Left ventricle myocardium inferior (tissue), 1 donor: ENCODE measurements around the gene TSPEAR. TPM values are rescaled to one million over a fixed set of nuclear protein-coding genes. Genes with fewer than 3 reads are reported as not detected.
A peak's percentile ranks its signal among the peaks of the same experiment; 100 is the strongest.

Experiments used
- DNase-seq: peaks from one replicate; pipeline ENCODE4 v3.0.0-alpha.2; 2020
- H3K27ac ChIP-seq: fragments of 200-600 bp; replicated peaks from 2 replicates; pipeline ENCODE4 v1.8.0; 2021
- H3K27me3 ChIP-seq: fragments of 200-600 bp; 2 replicates; pipeline ENCODE4 v1.8.0; 2021; ENCODE audit warnings: low read depth
- H3K36me3 ChIP-seq: fragments of 200-600 bp; 2 replicates; pipeline ENCODE4 v1.8.0; 2021
- H3K4me1 ChIP-seq: fragments of 200-600 bp; 2 replicates; pipeline ENCODE4 v1.8.0; 2021
- H3K4me3 ChIP-seq: fragments of 200-600 bp; 2 replicates; pipeline ENCODE4 v1.8.0; 2021; ENCODE audit warnings: mild to moderate bottlenecking, moderate library complexity
- H3K9me3 ChIP-seq: fragments of 200-600 bp; replicated peaks from 2 replicates; pipeline ENCODE4 v1.8.0; 2021
- intact Hi-C: fragments of 100-400 bp; cut with micrococcal nuclease; formaldehyde crosslinking; loops from one replicate; pipeline ENCODE4 v1.11.0; 2022
- total RNA-seq: library from RNA; stranded (reverse); fragmentation: NEBNext Ultra II Directional; extraction: Animal tissue kit (Norgen Biotek cat#: 25700); gene quantifications from one replicate; pipeline ENCODE4 v1.2.1, GENCODE V29; 2021
- TF ChIP-seq, protein P1 (sequence below): fragments of 200-600 bp; IDR thresholded peaks from 2 replicates; pipeline ENCODE4 v1.8.0; 2021; ENCODE audit warnings: antibody characterized with exemption, mild to moderate bottlenecking, borderline replicate concordance
- donor health status: DM: no; HTN: yes; CAD: no; lungs with severe emphysema.

Gene TSPEAR
- total RNA-seq, 1 donor from 2014 or later: 3.3 TPM

GRCh38 chr21:44454747-44455523 is 256.4 kb downstream of the TSPEAR start, which contains the start of gene LRRC3:
Gene LRRC3 (plus strand): TSS chr21:44455510. CDS start chr21:44456645, 1,135 bp downstream.
- Histone ChIP-seq H3K4me1 (peaks cover 12% of the 10 kb centered on the region), H3K27ac (peak within 1 kb of the TSS; percentile 50), H3K9me3 (peaks cover 20% of the 10 kb centered on the region), H3K4me3 (peak within 1 kb of the TSS; percentile 88), H3K36me3 (no peaks in the 10 kb centered on the region), H3K27me3 (peaks cover 8% of the 10 kb centered on the region)
- DNase-seq: peak; percentile 86
- intact Hi-C loops: no loop called here
- TF ChIP-seq, protein P1, sequence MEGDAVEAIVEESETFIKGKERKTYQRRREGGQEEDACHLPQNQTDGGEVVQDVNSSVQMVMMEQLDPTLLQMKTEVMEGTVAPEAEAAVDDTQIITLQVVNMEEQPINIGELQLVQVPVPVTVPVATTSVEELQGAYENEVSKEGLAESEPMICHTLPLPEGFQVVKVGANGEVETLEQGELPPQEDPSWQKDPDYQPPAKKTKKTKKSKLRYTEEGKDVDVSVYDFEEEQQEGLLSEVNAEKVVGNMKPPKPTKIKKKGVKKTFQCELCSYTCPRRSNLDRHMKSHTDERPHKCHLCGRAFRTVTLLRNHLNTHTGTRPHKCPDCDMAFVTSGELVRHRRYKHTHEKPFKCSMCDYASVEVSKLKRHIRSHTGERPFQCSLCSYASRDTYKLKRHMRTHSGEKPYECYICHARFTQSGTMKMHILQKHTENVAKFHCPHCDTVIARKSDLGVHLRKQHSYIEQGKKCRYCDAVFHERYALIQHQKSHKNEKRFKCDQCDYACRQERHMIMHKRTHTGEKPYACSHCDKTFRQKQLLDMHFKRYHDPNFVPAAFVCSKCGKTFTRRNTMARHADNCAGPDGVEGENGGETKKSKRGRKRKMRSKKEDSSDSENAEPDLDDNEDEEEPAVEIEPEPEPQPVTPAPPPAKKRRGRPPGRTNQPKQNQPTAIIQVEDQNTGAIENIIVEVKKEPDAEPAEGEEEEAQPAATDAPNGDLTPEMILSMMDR: no peak

- H3K9me3 ChIP-seq: peaks cover 20% of the 10 kb centered on the region
- intact Hi-C loops: no loop called here
- H3K4me1 ChIP-seq: peaks cover 12% of the 10 kb centered on the region
- H3K27ac ChIP-seq: no peak overlapping the region
- DNase-seq: no peak
- no peak overlapping the region for H3K4me3 ChIP-seq
- TF ChIP-seq, protein P1: no peak
- peaks cover 17% of the 10 kb centered on the region for H3K27me3 ChIP-seq
- no peaks in the 10 kb centered on the region for H3K36me3 ChIP-seq
Observed at GRCh38 chr21:44454058-44454457, 257.3 kb downstream of the TSPEAR start.

- DNase-seq: no peak
- Histone ChIP-seq H3K4me1 (peaks cover 12% of the 10 kb centered on the region), H3K27me3 (peaks cover 26% of the 10 kb centered on the region), H3K27ac (no peak overlapping the region), H3K9me3 (peaks cover 20% of the 10 kb centered on the region), H3K36me3 (no peaks in the 10 kb centered on the region), H3K4me3 (no peak overlapping the region)
- TF ChIP-seq, protein P1: no peak
- intact Hi-C loops: no loop called here
Observed at GRCh38 chr21:44453120-44453519, 258.3 kb downstream of the TSPEAR start.

DNA sequence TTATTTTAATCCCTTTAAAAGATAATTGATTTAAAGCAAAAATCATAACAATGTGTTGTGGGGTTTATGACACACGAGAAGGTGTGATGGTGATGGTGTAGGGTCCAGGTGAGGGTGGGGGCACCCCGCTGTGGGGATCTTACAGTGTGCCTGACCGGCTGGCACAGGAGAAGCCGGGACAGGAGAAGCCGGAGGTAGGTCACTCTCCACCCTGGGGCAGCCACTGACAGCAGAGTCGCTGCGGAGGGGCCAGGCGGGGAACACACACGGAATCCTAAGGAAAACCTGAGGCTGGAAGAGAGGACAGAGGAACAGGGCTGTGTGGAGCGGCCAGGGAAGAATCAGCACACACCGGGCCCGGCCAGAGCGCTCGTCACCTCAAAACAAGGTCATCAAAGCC is 260.4 kb downstream of the TSPEAR start:
- TF ChIP-seq, protein P1: no peak
- DNase-seq: no peak
- Histone ChIP-seq H3K4me3 (no peak overlapping the region), H3K27me3 (peaks cover 35% of the 10 kb centered on the region), H3K4me1 (peaks cover 7% of the 10 kb centered on the region), H3K9me3 (peaks cover 20% of the 10 kb centered on the region), H3K27ac (no peak overlapping the region), H3K36me3 (no peaks in the 10 kb centered on the region)
- intact Hi-C loops: no loop called here

GRCh38 chr21:44450402-44450801 is 261.0 kb downstream of the TSPEAR start:
- Histone ChIP-seq H3K27ac (no peak overlapping the region), H3K9me3 (peaks cover 20% of the 10 kb centered on the region), H3K4me1 (peaks cover under 1% of the 10 kb centered on the region), H3K4me3 (no peak overlapping the region), H3K27me3 (peaks cover 41% of the 10 kb centered on the region), H3K36me3 (no peaks in the 10 kb centered on the region)
- TF ChIP-seq, protein P1: no peak
- intact Hi-C loops: no loop called here
- DNase-seq: no peak
